Peyer's patch (tissue), 4 donors: Measurements from ENCODE around the gene PLCH2.

ENCODE experiments used
- POLR2A ChIP-seq, 2 donors: fragments of 450-650 bp; IDR thresholded peaks; one replicate each; pipeline ENCODE4 v1.5.1; 2017; ENCODE audit warnings: antibody characterized with exemption in 2 of 2, mild to moderate bottlenecking in 2 of 2, moderate library complexity in 2 of 2
- TF ChIP-seq, protein P1 (sequence below), 6 experiments: fragments of 450-650 bp in 4 of 6; fragments of 200-600 bp in 2 of 6; sonication (generic) in 1 of 6; IDR thresholded peaks; one replicate each; pipeline ENCODE4 v1.5.1; 2017 to 2019; ENCODE audit warnings: antibody characterized with exemption in 6 of 6, mild to moderate bottlenecking in 3 of 6, moderate library complexity in 1 of 6

DNA sequence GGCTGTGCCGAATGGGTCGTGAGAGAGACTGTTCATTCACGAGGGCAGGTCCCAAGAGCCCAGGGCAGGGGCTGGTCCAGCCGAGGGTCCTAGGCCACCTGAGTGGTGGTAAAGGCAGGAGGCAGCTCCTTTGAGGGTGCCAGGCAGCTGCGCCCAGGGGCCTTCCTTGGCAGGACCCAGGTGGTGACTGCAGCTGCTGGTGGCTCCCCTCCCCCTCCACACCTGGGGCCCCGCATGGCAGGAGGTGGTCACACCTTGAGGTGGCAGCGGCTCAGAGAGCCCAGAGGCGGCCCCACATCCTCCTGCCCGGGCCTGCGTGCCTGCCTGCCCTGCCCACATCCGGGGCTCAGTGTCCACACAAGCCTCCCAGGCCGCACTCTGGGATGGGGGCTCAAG, 9.8 kb upstream of the PLCH2 start:
- no peak for TF ChIP-seq POLR2A (IDR thresholded peaks at IDR 0.05)
- TF ChIP-seq, protein P1, sequence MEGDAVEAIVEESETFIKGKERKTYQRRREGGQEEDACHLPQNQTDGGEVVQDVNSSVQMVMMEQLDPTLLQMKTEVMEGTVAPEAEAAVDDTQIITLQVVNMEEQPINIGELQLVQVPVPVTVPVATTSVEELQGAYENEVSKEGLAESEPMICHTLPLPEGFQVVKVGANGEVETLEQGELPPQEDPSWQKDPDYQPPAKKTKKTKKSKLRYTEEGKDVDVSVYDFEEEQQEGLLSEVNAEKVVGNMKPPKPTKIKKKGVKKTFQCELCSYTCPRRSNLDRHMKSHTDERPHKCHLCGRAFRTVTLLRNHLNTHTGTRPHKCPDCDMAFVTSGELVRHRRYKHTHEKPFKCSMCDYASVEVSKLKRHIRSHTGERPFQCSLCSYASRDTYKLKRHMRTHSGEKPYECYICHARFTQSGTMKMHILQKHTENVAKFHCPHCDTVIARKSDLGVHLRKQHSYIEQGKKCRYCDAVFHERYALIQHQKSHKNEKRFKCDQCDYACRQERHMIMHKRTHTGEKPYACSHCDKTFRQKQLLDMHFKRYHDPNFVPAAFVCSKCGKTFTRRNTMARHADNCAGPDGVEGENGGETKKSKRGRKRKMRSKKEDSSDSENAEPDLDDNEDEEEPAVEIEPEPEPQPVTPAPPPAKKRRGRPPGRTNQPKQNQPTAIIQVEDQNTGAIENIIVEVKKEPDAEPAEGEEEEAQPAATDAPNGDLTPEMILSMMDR (IDR thresholded peaks at IDR 0.05), result no peak
